Parathyroid adenoma (tissue), 2 donors: ENCODE measurements around the gene ADGRF5.

Experiments
- H2AFZ ChIP-seq: fragments of 300-600 bp; sonication (generic); one replicate; pipeline ENCODE4 v1.7.0; 2017; ENCODE audit warnings: antibody characterized with exemption, mild to moderate bottlenecking
- H3K27ac ChIP-seq: fragments of 300-600 bp; sonication (generic); one replicate; pipeline ENCODE4 v1.7.0; 2017
- H3K27me3 ChIP-seq: fragments of 300-600 bp; sonication (generic); one replicate; pipeline ENCODE4 v1.7.0; 2017; ENCODE audit warnings: low read length; ENCODE audit not compliant: control insufficient read depth, insufficient read depth
- H3K36me3 ChIP-seq: fragments of 300-600 bp; sonication (generic); one replicate; pipeline ENCODE4 v1.7.0; 2017; ENCODE audit warnings: low read length; ENCODE audit not compliant: control insufficient read depth, insufficient read depth
- H3K4me1 ChIP-seq: fragments of 300-600 bp; sonication (generic); one replicate; pipeline ENCODE4 v1.7.0; 2017; ENCODE audit warnings: control low read depth
- H3K4me2 ChIP-seq: fragments of 300-600 bp; sonication (generic); one replicate; pipeline ENCODE4 v1.7.0; 2017; ENCODE audit warnings: low read length
- H3K4me3 ChIP-seq: fragments of 300-600 bp; sonication (generic); one replicate; pipeline ENCODE4 v1.7.0; 2017; ENCODE audit warnings: low read depth, low read length
- H3K79me2 ChIP-seq: fragments of 300-600 bp; sonication (generic); one replicate; pipeline ENCODE4 v1.7.0; 2017; ENCODE audit warnings: control low read depth
- H3K9ac ChIP-seq: fragments of 300-600 bp; sonication (generic); one replicate; pipeline ENCODE4 v1.7.0; 2017; ENCODE audit warnings: mild to moderate bottlenecking
- H3K9me3 ChIP-seq: fragments of 300-600 bp; sonication (generic); one replicate; pipeline ENCODE4 v1.7.0; 2017; ENCODE audit warnings: low read length; ENCODE audit not compliant: control insufficient read depth
- CTCF ChIP-seq: fragments of 300-600 bp; sonication (generic); IDR thresholded peaks from one replicate; pipeline ENCODE4 v1.7.0; 2017; ENCODE audit warnings: antibody characterized with exemption, mild to moderate bottlenecking
- donor health status: primary hyperparathyroidism.

The ADGRF5 gene

GRCh38 chr6:46921731-46922130, at the start of gene ADGRF5:
Gene ADGRF5 (minus strand): TSS chr6:46921938. CDS start chr6:46906762, 15,176 bp downstream.
- Histone ChIP-seq H3K9me3 (no peaks in the 10 kb centered on the region), H3K27ac (peak within 1 kb of the TSS; percentile 52), H3K4me1 (peaks cover 35% of the 10 kb centered on the region), H3K4me3 (peak within 1 kb of the TSS; percentile 1), H3K79me2 (no peaks in the 10 kb centered on the region), H3K36me3 (no peaks in the 10 kb centered on the region), H3K9ac (no peak within 1 kb of the TSS), H3K4me2 (peak within 1 kb of the TSS; percentile 33), H2AFZ (peak within 1 kb of the TSS; percentile 61), H3K27me3 (no peaks in the 10 kb centered on the region)
- TF ChIP-seq CTCF, result no peak

- Histone ChIP-seq H3K27me3 (no peaks in the 10 kb centered on the region), H3K4me2 (no peak overlapping the region), H3K9ac (no peak overlapping the region)
Measured at GRCh38 chr6:46969206-46969605, 47.5 kb upstream of the ADGRF5 start.

GRCh38 chr6:46967826-46968349, 46.1 kb upstream of the ADGRF5 start:
- no peaks in the 10 kb centered on the region for H3K27me3 ChIP-seq
- H3K9me3 ChIP-seq, result no peaks in the 10 kb centered on the region
- no peak overlapping the region for H3K27ac ChIP-seq
- H3K4me2 ChIP-seq, result peak overlapping the region; percentile 43
- TF ChIP-seq CTCF, result no peak
- H2AFZ ChIP-seq, result no peak overlapping the region
- H3K4me3 ChIP-seq, result peak overlapping the region; percentile 13
- no peaks in the 10 kb centered on the region for H3K36me3 ChIP-seq
- H3K79me2 ChIP-seq, result no peaks in the 10 kb centered on the region
- no peak overlapping the region for H3K9ac ChIP-seq
- no peaks in the 10 kb centered on the region for H3K4me1 ChIP-seq

More at GRCh38 chr6:46969206-46969605, 47.5 kb upstream of the ADGRF5 start:
- Histone ChIP-seq H3K27ac (no peak overlapping the region), H3K4me1 (no peaks in the 10 kb centered on the region), H3K79me2 (no peaks in the 10 kb centered on the region), H3K9me3 (no peaks in the 10 kb centered on the region), H3K4me3 (no peak overlapping the region), H2AFZ (no peak overlapping the region), H3K36me3 (no peaks in the 10 kb centered on the region)
- TF ChIP-seq CTCF, result no peak

GRCh38 chr6:46964716-46965519, 43.2 kb upstream of the ADGRF5 start:
- H3K4me1 ChIP-seq, result no peaks in the 10 kb centered on the region
- no peak overlapping the region for H3K27ac ChIP-seq
- H3K9ac ChIP-seq, result no peak overlapping the region
- no peaks in the 10 kb centered on the region for H3K36me3 ChIP-seq
- no peak for TF ChIP-seq CTCF
- no peaks in the 10 kb centered on the region for H3K79me2 ChIP-seq
- H3K9me3 ChIP-seq, result no peaks in the 10 kb centered on the region
- no peaks in the 10 kb centered on the region for H3K27me3 ChIP-seq
- H2AFZ ChIP-seq, result no peak overlapping the region
- no peak overlapping the region for H3K4me2 ChIP-seq
- no peak overlapping the region for H3K4me3 ChIP-seq

GRCh38 chr6:46963626-46964025, 41.9 kb upstream of the ADGRF5 start:
- TF ChIP-seq CTCF, result no peak
- H3K4me3 ChIP-seq, result no peak overlapping the region

More at GRCh38 chr6:46963626-46964025, 41.9 kb upstream of the ADGRF5 start:
- no peaks in the 10 kb centered on the region for H3K79me2 ChIP-seq
- no peak overlapping the region for H3K4me2 ChIP-seq
- H3K36me3 ChIP-seq, result no peaks in the 10 kb centered on the region
- H2AFZ ChIP-seq, result no peak overlapping the region
- no peaks in the 10 kb centered on the region for H3K27me3 ChIP-seq
- H3K9me3 ChIP-seq, result no peaks in the 10 kb centered on the region
- H3K9ac ChIP-seq, result no peak overlapping the region
- no peaks in the 10 kb centered on the region for H3K4me1 ChIP-seq
- H3K27ac ChIP-seq, result no peak overlapping the region
